ENCODE data around the gene SDF4.

DNA sequence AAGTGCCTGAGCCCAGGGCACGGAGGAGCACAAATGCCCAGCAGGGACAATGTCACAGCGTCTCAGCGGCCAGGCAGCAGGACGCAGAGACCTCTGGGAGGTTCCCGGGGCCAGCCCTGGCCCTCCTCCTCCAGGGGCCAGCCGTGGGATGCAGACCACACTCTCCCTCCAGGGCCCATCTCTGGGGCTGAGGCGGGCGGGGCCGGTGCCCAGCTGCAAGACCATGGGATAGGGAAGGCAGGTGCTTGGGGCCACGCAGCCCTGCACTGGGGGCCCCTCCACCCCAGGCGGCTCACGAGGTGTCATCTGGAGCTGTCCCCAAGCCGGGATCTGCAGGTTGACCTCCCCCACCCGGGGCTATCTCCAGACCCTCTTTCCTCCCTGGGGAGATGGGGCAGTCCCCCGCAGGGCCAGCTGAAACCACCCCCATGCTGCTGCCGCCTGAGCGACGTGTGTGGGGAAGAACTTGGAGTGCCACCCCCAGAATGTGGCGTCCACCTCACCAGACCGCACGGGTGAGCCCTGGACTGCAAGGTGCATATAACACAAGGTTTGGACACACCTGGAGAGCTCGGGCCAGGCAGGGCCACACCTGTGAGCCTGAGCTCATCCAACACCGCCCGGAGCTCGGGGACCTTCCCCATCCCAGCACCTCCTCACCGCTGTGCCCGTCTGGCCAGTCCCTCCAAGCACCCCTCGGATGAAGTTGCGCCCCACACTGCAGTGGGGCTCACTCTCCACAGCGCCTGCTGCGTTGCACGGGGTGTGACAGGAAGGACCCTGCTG is 62.2 kb downstream of the SDF4 start:
- TF ChIP-seq, protein P1, sequence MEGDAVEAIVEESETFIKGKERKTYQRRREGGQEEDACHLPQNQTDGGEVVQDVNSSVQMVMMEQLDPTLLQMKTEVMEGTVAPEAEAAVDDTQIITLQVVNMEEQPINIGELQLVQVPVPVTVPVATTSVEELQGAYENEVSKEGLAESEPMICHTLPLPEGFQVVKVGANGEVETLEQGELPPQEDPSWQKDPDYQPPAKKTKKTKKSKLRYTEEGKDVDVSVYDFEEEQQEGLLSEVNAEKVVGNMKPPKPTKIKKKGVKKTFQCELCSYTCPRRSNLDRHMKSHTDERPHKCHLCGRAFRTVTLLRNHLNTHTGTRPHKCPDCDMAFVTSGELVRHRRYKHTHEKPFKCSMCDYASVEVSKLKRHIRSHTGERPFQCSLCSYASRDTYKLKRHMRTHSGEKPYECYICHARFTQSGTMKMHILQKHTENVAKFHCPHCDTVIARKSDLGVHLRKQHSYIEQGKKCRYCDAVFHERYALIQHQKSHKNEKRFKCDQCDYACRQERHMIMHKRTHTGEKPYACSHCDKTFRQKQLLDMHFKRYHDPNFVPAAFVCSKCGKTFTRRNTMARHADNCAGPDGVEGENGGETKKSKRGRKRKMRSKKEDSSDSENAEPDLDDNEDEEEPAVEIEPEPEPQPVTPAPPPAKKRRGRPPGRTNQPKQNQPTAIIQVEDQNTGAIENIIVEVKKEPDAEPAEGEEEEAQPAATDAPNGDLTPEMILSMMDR (IDR thresholded peaks at IDR 0.05): no peak
- no peak for TF ChIP-seq POLR2A (IDR thresholded peaks at IDR 0.05)
